Lung (tissue), 16 donors: ENCODE measurements around the gene ACADSB. TPM values are rescaled to one million over a fixed set of nuclear protein-coding genes. Genes with fewer than 3 reads are reported as not detected.

Source experiments
- ATAC-seq: fragments of 200-7000 bp; cut with Tn5 transposase; one replicate; pipeline ENCODE4 v1.9.1; 2020; ENCODE audit warnings: moderate number of reproducible peaks; ENCODE audit not compliant: insufficient read depth, low FRiP score
- DNase-seq, 3 donors: peaks; one replicate each; pipeline ENCODE4 v3.0.0-alpha.2; 2013 to 2017
- H3K27ac ChIP-seq, 2 donors: one replicate each; pipeline ENCODE4 v1.5.1; 2013; ENCODE audit warnings: mild to moderate bottlenecking in 2 of 2, moderate library complexity in 2 of 2, control low read depth in 1 of 2, inconsistent platforms in 1 of 2, low read depth in 1 of 2, low read length in 1 of 2
- H3K27me3 ChIP-seq, 3 donors: one replicate each; pipeline ENCODE4 v1.5.1; 2013; ENCODE audit warnings: low read length in 2 of 3; ENCODE audit not compliant: control insufficient read depth in 3 of 3, insufficient read depth in 3 of 3
- H3K36me3 ChIP-seq, 4 donors: one replicate each; pipeline ENCODE4 v1.5.1; 2013; ENCODE audit warnings: low read length in 4 of 4, mild to moderate bottlenecking in 1 of 4, moderate library complexity in 1 of 4; ENCODE audit not compliant: control insufficient read depth in 4 of 4, insufficient read depth in 4 of 4
- H3K4me1 ChIP-seq, 5 donors: one replicate each; pipeline ENCODE4 v1.5.1; 2013; ENCODE audit warnings: low read length in 5 of 5, mild to moderate bottlenecking in 2 of 5, moderate library complexity in 1 of 5; ENCODE audit not compliant: control insufficient read depth in 5 of 5, insufficient read depth in 5 of 5
- H3K4me3 ChIP-seq: one replicate; pipeline ENCODE4 v1.5.1; 2013; ENCODE audit warnings: mild to moderate bottlenecking, control low read depth, moderate library complexity
- H3K9ac ChIP-seq, 2 donors: one replicate each; pipeline ENCODE4 v1.5.1; 2013; ENCODE audit warnings: low read length in 2 of 2, control low read depth in 1 of 2; ENCODE audit not compliant: insufficient read depth in 1 of 2
- H3K9me3 ChIP-seq, 4 donors: one replicate each; pipeline ENCODE4 v1.5.1; 2013; ENCODE audit warnings: low read length in 3 of 4, mild to moderate bottlenecking in 1 of 4, moderate library complexity in 1 of 4; ENCODE audit not compliant: control insufficient read depth in 4 of 4, insufficient read depth in 3 of 4
- CTCF ChIP-seq: IDR thresholded peaks from 2 replicates; pipeline ENCODE4 v1.5.1; 2012; ENCODE audit warnings: mild to moderate bottlenecking; ENCODE audit errors: control extremely low read depth, extremely low read depth
- WGBS, 2 donors: extraction: QIAGEN DNeasy Blood & Tissue Kit; methylation state at CpG; one replicate each; pipeline ENCODE4 v1.1.7; 2013; 5-methylcytosine and 5-hydroxymethylcytosine counted together
- long read RNA-seq, 5 donors: transcript quantifications; one replicate each; lab custom pipeline, GENCODE V29; 2026
- polyA plus RNA-seq, 2 donors: library from polyadenylated mRNA; stranded (reverse); fragments of 200-250 nt; gene quantifications; one replicate each; pipeline ENCODE4 v1.2.1, GENCODE V29; 2013
- total RNA-seq, 2 donors: library from RNA; depleted of rRNA in 1 of 2; stranded (reverse); fragments of >200 nt in 1 of 2; gene quantifications; one replicate each; pipeline ENCODE4 v1.2.1, GENCODE V29; 2014 to 2021
- donor health status: control.
- donor health status: control.
- donor health status: Bipolar disorder and iron deficiency.
- donor health status: healthy.
- donor health status: DM: yes; HTN: yes; CAD: no.

Gene ACADSB
- total RNA-seq (10 to 100 TPM; 20.4 to 36.2 TPM), polyA plus RNA-seq (1 to 10 TPM; 8.2 to 9.5 TPM)
- long read RNA-seq, donor 1, full-length matches to known transcripts, result 4 of 4 reads
- long read RNA-seq, donor 1, partial matches to known transcripts, result 0 of 4 reads
- long read RNA-seq, donor 1, other reads (novel, unspliced or antisense), result 0 of 4 reads
- long read RNA-seq, donor 2, result 0 reads
- long read RNA-seq, donor 3, partial matches to known transcripts, result 0 of 1 reads
- long read RNA-seq, donor 3, other reads (novel, unspliced or antisense), result 0 of 1 reads
- long read RNA-seq, donor 4, full-length matches to known transcripts, result 1 of 1 reads
- long read RNA-seq, donor 4, partial matches to known transcripts, result 0 of 1 reads
- long read RNA-seq, donor 4, other reads (novel, unspliced or antisense), result 0 of 1 reads
- long read RNA-seq, donor 5, full-length matches to known transcripts, result 8 of 8 reads
- long read RNA-seq, donor 5, partial matches to known transcripts, result 0 of 8 reads
- long read RNA-seq, donor 5, other reads (novel, unspliced or antisense), result 0 of 8 reads

- H3K36me3 ChIP-seq, result no peaks in the 10 kb centered on the region
- H3K4me3 ChIP-seq, result peak within 1 kb of the TSS; percentile 87
- WGBS, 2 donors, result 0% methylated on average over 58 to 68 of the region's 68 CpGs
- peak; percentile 98 for ATAC-seq
- TF ChIP-seq CTCF, result no peak
- no peaks in the 10 kb centered on the region for H3K9me3 ChIP-seq
- peak within 1 kb of the TSS; percentile 81 to 85 for H3K27ac ChIP-seq
- DNase-seq, result peak; percentile 98 to 99 (median 99)
- no peaks in the 10 kb centered on the region for H3K27me3 ChIP-seq
- peaks cover 0 to 18% (median 10%) of the 10 kb centered on the region in 5 donors for H3K4me1 ChIP-seq
- H3K9ac ChIP-seq, result peak within 1 kb of the TSS; percentile 77 to 80
Observed at GRCh38 chr10:123008355-123009104, at the start of gene ACADSB, which contains the start of gene IKZF5. TSS of gene ACADSB (plus strand) at chr10:123009006. CDS start at chr10:123009030, 24 bp downstream. TSS of gene IKZF5 (minus strand) at chr10:123008795. CDS start at chr10:122998625, 10,170 bp downstream.

DNA sequence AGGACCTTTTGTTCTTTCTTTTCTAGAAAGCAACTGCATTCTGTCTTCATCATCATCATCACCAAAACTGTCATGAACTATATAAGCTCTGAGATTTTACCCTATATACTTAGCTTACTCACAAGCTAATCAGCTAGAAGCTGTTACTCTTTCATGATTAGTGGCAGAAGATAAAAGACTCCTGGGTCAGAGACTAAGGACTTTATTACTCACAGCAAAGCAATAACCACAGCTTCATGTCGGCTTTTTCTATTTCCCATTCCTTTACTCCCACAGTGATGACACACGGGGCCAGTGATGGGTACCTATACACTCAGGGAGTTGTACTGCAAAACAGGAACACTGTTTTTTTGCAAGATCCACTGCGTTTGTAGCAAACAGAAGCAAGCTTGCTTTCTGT, 46.4 kb upstream of the ACADSB start:
- no peak for TF ChIP-seq CTCF
- 62 to 77% methylated on average over 3 of the region's 3 CpGs for WGBS, 2 donors

DNA sequence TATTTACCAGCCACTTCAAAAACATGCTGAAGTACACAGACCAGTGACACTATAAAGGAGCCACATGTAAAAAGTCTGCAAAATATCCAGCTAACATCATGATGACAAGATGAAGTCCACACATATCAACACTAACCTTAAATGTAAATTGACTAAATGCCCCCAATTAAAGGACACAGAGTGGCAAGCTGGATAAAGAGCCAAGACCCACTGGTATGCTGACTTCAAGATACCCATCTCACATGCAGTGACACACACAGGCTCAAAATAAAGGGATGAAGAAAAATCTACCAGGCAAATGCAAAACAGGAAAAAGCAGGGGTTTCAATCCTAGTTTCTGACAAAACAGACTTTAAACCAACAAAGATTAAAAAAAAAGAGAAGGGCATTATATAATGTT, 41.9 kb upstream of the ACADSB start:
- no peak overlapping the region for H3K9ac ChIP-seq
- H3K36me3 ChIP-seq, result no peaks in the 10 kb centered on the region
- peaks cover 0 to 11% (median 5%) of the 10 kb centered on the region in 4 donors for H3K9me3 ChIP-seq
- H3K27ac ChIP-seq, result no peak overlapping the region
- H3K27me3 ChIP-seq, result no peaks in the 10 kb centered on the region
- no peak overlapping the region for H3K4me3 ChIP-seq
- no peak for DNase-seq
- no peak for TF ChIP-seq CTCF
- no peaks in the 10 kb centered on the region for H3K4me1 ChIP-seq
- no peak for ATAC-seq

More for the DNA sequence above, 46.4 kb upstream of the ACADSB start:
- Histone ChIP-seq H3K27me3 (no peaks in the 10 kb centered on the region), H3K27ac (no peak overlapping the region), H3K9ac (no peak overlapping the region), H3K9me3 (peaks cover 0 to 9% (median 2%) of the 10 kb centered on the region in 4 donors), H3K4me3 (no peak overlapping the region), H3K36me3 (no peaks in the 10 kb centered on the region), H3K4me1 (no peaks in the 10 kb centered on the region)
- ATAC-seq (no peak), DNase-seq (no peak)
